Common myeloid progenitor, CD34-positive (primary cell): ENCODE data around the gene CNTN5.

Source experiments
- CTCF ChIA-PET: fragments of 350-600 bp; sonication (Branson Sonifier 250); formaldehyde crosslinking; loops from one replicate; lab custom pipeline; 2021; ENCODE audit warnings: antibody characterized with exemption; lab: Charles Lee
- POLR2A ChIA-PET: fragments of 350-600 bp; sonication (Branson Sonifier 250); formaldehyde crosslinking; loops from one replicate; lab custom pipeline; 2021; ENCODE audit warnings: antibody characterized with exemption; lab: Charles Lee
- DNase-seq, 3 donors: peaks; one replicate each; pipeline versions ENCODE4 v3.0.0 to v3.0.0-alpha.2; 2013
- H3K27ac ChIP-seq, 2 experiments: 1 replicate in 1 of 2; 2 replicates in 1 of 2; pipeline ENCODE4 v1.7.0; 2013; ENCODE audit warnings: inconsistent platforms in 2 of 2, low read length in 2 of 2, mild to moderate bottlenecking in 2 of 2, low read depth in 1 of 2, moderate library complexity in 1 of 2; ENCODE audit not compliant: severe bottlenecking in 2 of 2, insufficient read depth in 1 of 2, poor library complexity in 1 of 2
- H3K27me3 ChIP-seq, 5 experiments: replicated peaks in 2 of 5; 1 replicate in 3 of 5; 2 replicates in 2 of 5; pipeline versions ENCODE4 v1.6.1 to v1.7.0; 2013; ENCODE audit warnings: low read length in 4 of 5, mild to moderate bottlenecking in 2 of 5, moderate library complexity in 2 of 5, inconsistent platforms in 1 of 5; ENCODE audit not compliant: insufficient read depth in 5 of 5, control insufficient read depth in 4 of 5
- H3K36me3 ChIP-seq, 4 experiments: 1 replicate in 2 of 4; 2 replicates in 2 of 4; pipeline versions ENCODE4 v1.6.1 to v1.7.0; 2013; ENCODE audit warnings: low read length in 3 of 4, control low read depth in 1 of 4, mild to moderate bottlenecking in 1 of 4; ENCODE audit not compliant: control insufficient read depth in 4 of 4, insufficient read depth in 4 of 4
- H3K4me1 ChIP-seq, 4 experiments: 1 replicate in 3 of 4; 2 replicates in 1 of 4; pipeline versions ENCODE4 v1.6.1 to v1.7.1; 2013; ENCODE audit warnings: low read length in 3 of 4, mild to moderate bottlenecking in 3 of 4, control low read depth in 1 of 4, inconsistent platforms in 1 of 4, moderate library complexity in 1 of 4; ENCODE audit not compliant: control insufficient read depth in 4 of 4, insufficient read depth in 4 of 4; ENCODE audit errors: control extremely low read depth in 1 of 4
- H3K4me3 ChIP-seq, 7 experiments: 1 replicate in 4 of 7; 2 replicates in 3 of 7; pipeline versions ENCODE4 v1.5.1 to v1.7.0; 2013; ENCODE audit warnings: mild to moderate bottlenecking in 7 of 7, low read length in 6 of 7, moderate library complexity in 6 of 7, inconsistent platforms in 2 of 7, low read depth in 2 of 7, control low read depth in 1 of 7; ENCODE audit not compliant: insufficient read depth in 4 of 7, control insufficient read depth in 1 of 7; ENCODE audit errors: extremely low read depth in 1 of 7
- H3K9me3 ChIP-seq, 5 experiments: 1 replicate in 4 of 5; 2 replicates in 1 of 5; pipeline versions ENCODE4 v1.6.1 to v1.7.1; 2013; ENCODE audit warnings: low read length in 4 of 5, mild to moderate bottlenecking in 2 of 5, inconsistent platforms in 1 of 5, low read depth in 1 of 5, moderate library complexity in 1 of 5; ENCODE audit not compliant: control insufficient read depth in 4 of 5, insufficient read depth in 2 of 5; ENCODE audit errors: control extremely low read depth in 1 of 5
- WGBS: methylation state at CpG from one replicate; pipeline ENCODE4 v1.1.5; 2013; ENCODE audit not compliant: insufficient coverage; 5-methylcytosine and 5-hydroxymethylcytosine counted together

Gene CNTN5

GRCh38 chr11:99593197-99593596, 572.4 kb downstream of the CNTN5 start:
- Histone ChIP-seq H3K4me3 (no peak overlapping the region), H3K4me1 (no peaks in the 10 kb centered on the region), H3K9me3 (no peaks in the 10 kb centered on the region), H3K27ac (no peak overlapping the region), H3K36me3 (no peaks in the 10 kb centered on the region), H3K27me3 (no peaks in the 10 kb centered on the region)
- WGBS = no CpG with 5 or more reads among the region's 1 CpG
- no peak for DNase-seq
- ChIA-PET CTCF (no interaction called here), POLR2A (no interaction called here)

GRCh38 chr11:99601179-99601578, 580.4 kb downstream of the CNTN5 start:
- no peak overlapping the region for H3K4me3 ChIP-seq
- CTCF ChIA-PET = no interaction called here
- no peaks in the 10 kb centered on the region for H3K36me3 ChIP-seq
- H3K9me3 ChIP-seq = no peaks in the 10 kb centered on the region
- POLR2A ChIA-PET = no interaction called here
- H3K27ac ChIP-seq = no peak overlapping the region
- DNase-seq = no peak
- H3K4me1 ChIP-seq = no peaks in the 10 kb centered on the region
- 100% methylated on average over 1 of the region's 1 CpG for WGBS
- no peaks in the 10 kb centered on the region for H3K27me3 ChIP-seq

GRCh38 chr11:99614352-99614751, 593.6 kb downstream of the CNTN5 start:
- H3K9me3 ChIP-seq = no peaks in the 10 kb centered on the region
- no peak overlapping the region for H3K27ac ChIP-seq
- no peaks in the 10 kb centered on the region for H3K36me3 ChIP-seq
- POLR2A ChIA-PET = no interaction called here
- H3K27me3 ChIP-seq = no peaks in the 10 kb centered on the region
- CTCF ChIA-PET = no interaction called here
- H3K4me3 ChIP-seq = no peak overlapping the region
- WGBS = 93% methylated on average over 2 of the region's 3 CpGs
- no peaks in the 10 kb centered on the region for H3K4me1 ChIP-seq
- DNase-seq = no peak

- WGBS = 100% methylated on average over 1 of the region's 5 CpGs
- Histone ChIP-seq H3K27ac (no peak overlapping the region), H3K4me3 (no peak overlapping the region), H3K27me3 (no peaks in the 10 kb centered on the region), H3K4me1 (no peaks in the 10 kb centered on the region), H3K9me3 (no peaks in the 10 kb centered on the region), H3K36me3 (no peaks in the 10 kb centered on the region)
- ChIA-PET CTCF (no interaction called here), POLR2A (no interaction called here)
- no peak for DNase-seq
Observed at GRCh38 chr11:99630629-99631028, 609.9 kb downstream of the CNTN5 start.

- H3K4me1 ChIP-seq = no peaks in the 10 kb centered on the region
Observed at GRCh38 chr11:99631618-99632017, 610.9 kb downstream of the CNTN5 start.

GRCh38 chr11:99632969-99633368, 612.2 kb downstream of the CNTN5 start:
- H3K36me3 ChIP-seq = no peaks in the 10 kb centered on the region
- CTCF ChIA-PET = no interaction called here
- no peak overlapping the region for H3K27ac ChIP-seq
- no peaks in the 10 kb centered on the region for H3K4me1 ChIP-seq
- POLR2A ChIA-PET = no interaction called here
- no peak for DNase-seq
- no peaks in the 10 kb centered on the region for H3K9me3 ChIP-seq
- no CpG with 5 or more reads among the region's 2 CpGs for WGBS
- H3K4me3 ChIP-seq = no peak overlapping the region
- H3K27me3 ChIP-seq = no peaks in the 10 kb centered on the region

More at GRCh38 chr11:99631618-99632017, 610.9 kb downstream of the CNTN5 start:
- CTCF ChIA-PET = no interaction called here
- H3K36me3 ChIP-seq = no peaks in the 10 kb centered on the region
- no CpG with 5 or more reads among the region's 1 CpG for WGBS
- no peaks in the 10 kb centered on the region for H3K27me3 ChIP-seq
- H3K9me3 ChIP-seq = no peaks in the 10 kb centered on the region
- DNase-seq = no peak
- POLR2A ChIA-PET = no interaction called here
- H3K27ac ChIP-seq = no peak overlapping the region
- H3K4me3 ChIP-seq = no peak overlapping the region

- Histone ChIP-seq H3K27me3 (no peaks in the 10 kb centered on the region), H3K4me3 (no peak overlapping the region), H3K9me3 (no peaks in the 10 kb centered on the region), H3K36me3 (no peaks in the 10 kb centered on the region), H3K4me1 (no peaks in the 10 kb centered on the region), H3K27ac (no peak overlapping the region)
- no peak for DNase-seq
- WGBS = no CpG with 5 or more reads among the region's 4 CpGs
- CTCF ChIA-PET = no interaction called here
- POLR2A ChIA-PET = no interaction called here
Observed at GRCh38 chr11:99634581-99634980, 613.8 kb downstream of the CNTN5 start.
